NOMO-1 treated with dmso at 0.1 percent for 144 hours (cell line): ENCODE data around the gene NCCRP1.

Experiments used
- DNase-seq: peaks from one replicate; lab custom pipeline; 2025; ENCODE audit not compliant: unreplicated experiment; lab: John Stamatoyannopoulos, UW

The NCCRP1 gene, protein sequence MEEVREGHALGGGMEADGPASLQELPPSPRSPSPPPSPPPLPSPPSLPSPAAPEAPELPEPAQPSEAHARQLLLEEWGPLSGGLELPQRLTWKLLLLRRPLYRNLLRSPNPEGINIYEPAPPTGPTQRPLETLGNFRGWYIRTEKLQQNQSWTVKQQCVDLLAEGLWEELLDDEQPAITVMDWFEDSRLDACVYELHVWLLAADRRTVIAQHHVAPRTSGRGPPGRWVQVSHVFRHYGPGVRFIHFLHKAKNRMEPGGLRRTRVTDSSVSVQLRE

DNA sequence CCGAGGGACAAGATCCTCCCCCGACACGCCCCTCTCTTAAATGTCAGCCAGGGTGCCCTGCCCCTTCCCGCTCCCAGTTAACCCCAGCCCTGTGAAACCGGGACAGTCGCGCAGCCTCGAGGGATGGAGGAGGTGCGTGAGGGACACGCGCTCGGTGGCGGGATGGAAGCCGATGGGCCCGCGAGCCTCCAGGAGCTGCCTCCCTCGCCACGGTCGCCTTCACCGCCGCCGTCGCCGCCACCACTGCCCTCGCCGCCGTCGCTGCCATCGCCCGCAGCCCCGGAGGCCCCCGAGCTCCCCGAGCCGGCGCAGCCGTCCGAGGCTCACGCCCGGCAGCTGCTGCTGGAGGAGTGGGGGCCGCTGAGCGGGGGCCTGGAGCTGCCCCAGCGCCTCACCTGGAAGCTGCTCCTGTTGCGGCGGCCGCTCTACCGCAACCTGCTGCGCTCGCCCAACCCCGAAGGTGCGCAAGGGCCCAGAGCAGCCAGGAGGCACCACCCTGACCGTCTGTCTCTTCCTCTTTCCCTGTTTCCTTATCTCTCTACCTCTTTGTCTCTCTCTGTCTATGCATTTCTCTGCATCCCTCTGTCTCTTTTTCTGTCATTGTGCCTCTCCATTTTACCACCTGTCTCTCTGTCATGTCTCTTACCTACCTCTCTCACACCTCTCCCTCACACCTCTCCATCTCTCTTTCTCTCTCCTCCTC is at the start of gene NCCRP1:
NCCRP1 (plus strand) TSS at position 105 of the 703 bp plus-strand sequence; CDS start at position 124, 19 bp downstream.
- no peak for DNase-seq

GRCh38 chr19:39147480-39147879 is 49.3 kb upstream of the NCCRP1 start:
- DNase-seq, result no peak

- DNase-seq, result no peak
Measured at GRCh38 chr19:39148939-39149529, 47.7 kb upstream of the NCCRP1 start.

DNA sequence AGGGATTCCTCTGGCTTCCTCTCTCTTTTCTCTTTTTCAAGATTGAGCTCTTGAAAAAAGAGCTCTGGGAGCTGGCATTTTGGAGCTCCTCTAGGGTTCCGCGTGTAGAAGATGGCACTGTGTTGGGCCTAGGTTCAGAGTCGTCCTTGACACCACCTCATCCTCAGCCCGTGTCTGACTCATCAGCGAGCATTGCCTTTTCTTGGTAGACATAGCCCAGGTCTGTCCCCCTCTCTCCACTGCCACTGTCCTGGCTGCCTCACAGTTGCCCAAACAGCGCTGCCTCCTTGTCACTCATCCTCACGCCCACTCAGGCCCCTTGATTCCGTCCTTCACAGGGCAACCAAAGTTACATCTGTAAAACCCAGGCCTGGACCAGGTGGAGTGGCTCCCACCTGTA is 46.5 kb upstream of the NCCRP1 start:
- DNase-seq, result no peak

GRCh38 chr19:39150807-39151600 is 45.8 kb upstream of the NCCRP1 start:
- DNase-seq, result no peak

DNA sequence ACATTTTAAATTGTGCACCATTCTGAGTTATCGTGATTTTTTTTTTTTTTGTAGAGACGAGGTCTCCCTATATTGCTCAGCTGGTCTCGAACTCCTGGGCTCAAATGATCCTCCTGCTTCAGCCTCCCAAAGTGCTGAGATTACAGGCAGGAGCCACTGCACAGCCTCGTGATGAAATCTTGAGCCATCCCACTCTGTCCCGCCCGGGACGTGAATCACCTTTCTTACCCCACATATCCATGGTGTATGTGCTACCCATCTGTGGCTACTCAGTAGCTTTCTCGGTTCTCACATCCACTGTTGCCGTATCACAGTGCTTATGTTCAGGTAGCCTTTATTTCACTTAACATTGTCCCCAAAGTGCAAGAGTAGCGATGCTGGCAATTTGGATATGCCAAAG is 44.7 kb upstream of the NCCRP1 start:
- no peak for DNase-seq

DNA sequence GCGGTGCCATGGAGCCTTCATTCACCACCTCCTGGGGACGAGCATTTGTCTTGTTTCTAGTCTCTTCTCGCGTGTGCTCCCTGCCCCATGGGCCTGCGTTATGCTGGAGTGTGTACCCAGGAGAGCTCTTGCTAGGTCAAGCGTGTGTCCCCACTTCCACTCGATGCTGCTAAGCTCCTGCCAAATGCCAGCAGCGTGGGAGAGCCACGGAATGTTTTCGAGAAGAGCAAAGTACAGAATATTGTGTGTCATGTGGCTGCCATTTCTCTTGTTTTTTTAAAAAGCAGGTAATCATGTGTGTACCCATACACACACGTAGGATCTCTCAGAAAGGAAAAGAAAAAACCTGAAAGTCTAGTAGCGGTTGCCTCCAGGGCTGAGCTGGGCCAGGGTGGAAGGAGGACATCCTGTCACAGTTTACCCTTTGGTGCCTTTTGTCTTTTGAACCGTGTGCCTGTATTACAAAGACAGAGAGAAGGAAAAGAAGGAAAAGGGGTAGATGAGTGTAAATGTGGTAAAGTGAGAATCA is 42.6 kb upstream of the NCCRP1 start:
- no peak for DNase-seq

DNA sequence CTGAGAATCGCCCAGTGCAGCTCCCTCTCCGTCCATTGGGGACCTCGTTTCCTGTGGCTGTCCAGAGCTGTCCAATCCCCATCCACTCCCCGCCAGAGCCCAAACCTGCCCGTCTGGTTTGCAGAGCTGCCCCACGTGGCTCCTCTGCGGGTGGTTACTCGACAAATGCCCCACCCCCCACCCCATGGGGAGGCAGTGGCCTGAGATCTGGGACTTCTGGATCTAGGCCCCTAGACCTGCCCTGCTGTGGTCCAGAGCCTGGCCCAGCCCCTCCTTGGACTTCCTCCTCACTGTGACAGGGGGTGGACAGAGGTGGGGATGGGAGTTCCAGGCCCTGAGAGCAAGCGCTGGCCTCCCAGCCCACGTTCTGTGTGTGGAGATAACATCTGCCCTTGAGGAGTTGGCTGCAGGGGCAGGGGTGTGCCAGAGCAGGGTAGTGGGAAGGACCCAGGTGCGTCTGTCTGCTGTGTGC is 42.1 kb upstream of the NCCRP1 start:
- no peak for DNase-seq

- no peak for DNase-seq
Measured at GRCh38 chr19:39155114-39155700, 41.6 kb upstream of the NCCRP1 start.

GRCh38 chr19:39155741-39156140 is 41.0 kb upstream of the NCCRP1 start:
- DNase-seq, result no peak

DNA sequence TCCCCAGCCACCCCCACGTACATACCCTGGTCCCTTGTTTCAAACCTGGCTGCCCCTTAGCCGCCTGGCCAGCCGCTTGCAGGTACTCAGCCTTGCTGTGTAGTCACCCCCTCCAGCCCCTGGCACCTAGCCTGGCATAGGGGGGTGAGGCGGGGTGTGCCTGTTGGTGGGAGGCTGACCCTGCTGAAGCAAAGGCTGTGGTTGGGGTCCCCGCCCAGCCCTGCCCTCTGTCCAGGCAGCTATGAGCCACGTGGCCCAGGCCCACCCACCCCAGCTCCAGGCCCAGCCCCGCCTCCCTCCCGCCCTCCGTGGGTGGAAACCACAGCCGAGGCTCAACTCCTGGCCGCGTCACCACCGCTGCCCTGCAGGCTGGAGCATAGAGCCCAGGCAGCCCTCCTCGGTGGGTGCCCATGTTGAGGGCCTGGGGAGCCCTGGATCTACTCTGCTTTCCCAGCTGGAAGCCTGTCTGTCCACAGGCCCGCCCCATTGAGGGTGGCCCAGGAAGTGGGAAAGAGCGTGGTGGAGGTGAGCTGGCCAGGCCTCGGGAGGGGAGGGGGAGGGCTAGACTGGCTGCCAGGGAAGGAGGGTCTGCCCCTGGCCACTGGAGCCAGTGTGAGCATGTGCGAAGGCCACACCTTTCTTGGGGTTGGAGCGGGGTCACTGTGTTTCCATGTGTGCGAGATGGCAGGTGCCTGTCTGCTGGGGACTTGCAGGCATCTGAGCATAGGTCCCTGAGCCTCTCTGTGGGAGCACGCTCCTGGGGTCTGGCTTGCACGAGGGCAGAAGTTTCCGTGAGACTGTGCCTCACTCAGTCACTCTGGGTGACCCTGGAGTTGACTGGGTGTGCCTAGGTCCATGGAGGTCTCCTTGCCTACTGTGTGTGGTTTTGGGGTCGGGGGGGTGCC is 40.2 kb upstream of the NCCRP1 start:
- no peak for DNase-seq

DNA sequence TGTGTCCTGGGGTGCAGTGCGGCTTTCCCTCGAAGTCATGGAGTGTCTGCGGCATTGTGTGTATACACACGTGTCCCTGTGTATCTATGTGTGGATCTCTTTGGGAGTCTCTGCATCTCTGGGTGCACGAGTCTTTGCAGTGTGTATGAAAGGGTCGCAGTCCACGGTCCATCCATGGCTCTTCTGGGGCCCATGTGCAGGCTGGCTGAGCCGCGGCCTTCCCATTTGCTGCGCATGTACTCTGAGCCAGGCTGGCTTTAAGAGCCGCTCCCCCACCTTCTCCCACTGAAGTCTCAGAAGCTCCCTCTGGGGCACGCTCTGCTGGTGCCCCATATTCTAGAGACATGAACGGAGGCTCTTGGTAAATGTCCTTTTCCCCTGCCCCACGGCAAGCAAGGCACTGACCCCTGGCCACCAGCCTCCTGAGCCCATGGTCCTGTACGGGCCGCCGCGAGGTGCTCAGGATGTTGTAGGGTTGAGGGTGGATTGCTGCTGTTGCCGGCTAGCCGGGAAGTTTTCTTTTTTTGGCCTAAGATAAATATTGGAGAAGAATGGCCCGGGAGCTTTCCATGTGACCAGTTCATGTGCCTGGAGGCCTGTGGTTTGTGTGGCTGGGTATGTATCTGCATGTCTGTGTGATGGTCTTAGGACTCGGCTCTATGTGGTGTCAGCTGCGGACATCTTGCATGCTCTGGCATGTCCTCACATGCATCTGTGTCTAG is 39.3 kb upstream of the NCCRP1 start:
- no peak for DNase-seq

DNA sequence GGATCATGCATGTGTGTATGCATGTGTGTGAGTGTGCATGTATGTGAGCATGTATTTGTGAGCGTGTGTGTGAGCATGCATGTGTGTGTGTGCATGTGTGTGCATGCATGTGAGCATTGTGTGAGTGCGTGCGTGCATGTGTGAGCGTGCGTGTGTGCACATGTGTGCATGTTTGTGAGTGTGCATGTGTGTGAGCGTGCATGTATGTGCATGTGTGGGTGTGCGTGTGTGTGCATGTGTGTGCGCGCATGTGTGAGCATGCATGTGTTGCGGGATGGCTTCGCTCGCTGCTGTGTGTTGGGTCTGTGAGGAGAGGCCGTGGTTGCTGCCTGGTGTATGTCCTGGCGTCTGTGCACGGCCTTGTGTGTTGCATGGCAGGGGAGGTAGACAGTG is 38.8 kb upstream of the NCCRP1 start:
- no peak for DNase-seq

DNA sequence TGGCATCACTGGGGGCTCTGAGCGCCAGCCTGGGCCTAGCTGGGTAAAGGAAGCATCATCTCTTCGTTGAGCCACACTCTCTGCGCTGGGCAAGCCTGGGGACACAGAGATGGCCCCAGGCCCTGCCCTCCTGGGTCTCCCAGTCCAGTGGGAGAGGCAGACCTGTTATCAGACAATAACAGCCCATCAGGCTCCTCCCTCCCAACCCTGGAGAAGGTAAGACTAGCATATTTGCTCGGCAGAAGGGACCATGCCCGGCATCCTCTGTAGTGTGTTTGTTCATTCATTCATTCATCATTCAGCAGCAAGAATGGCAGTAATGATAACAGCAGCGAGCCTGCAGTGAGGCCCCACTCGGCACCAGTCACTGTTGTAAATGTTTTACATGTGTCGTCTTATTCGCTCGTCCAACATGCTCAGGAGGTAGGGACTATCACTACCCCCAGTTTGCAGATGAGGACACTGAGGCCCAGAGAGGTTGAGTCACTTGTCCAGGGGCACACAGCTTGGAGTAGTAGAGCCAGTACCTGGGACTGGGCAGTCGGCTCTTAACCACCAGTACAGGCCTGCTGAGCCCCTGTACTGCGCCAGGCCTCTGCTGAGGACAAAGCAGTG is 38.0 kb upstream of the NCCRP1 start:
- no peak for DNase-seq

GRCh38 chr19:39160523-39160861 is 36.3 kb upstream of the NCCRP1 start:
- no peak for DNase-seq

GRCh38 chr19:39160889-39161672 is 35.7 kb upstream of the NCCRP1 start:
- no peak for DNase-seq

DNA sequence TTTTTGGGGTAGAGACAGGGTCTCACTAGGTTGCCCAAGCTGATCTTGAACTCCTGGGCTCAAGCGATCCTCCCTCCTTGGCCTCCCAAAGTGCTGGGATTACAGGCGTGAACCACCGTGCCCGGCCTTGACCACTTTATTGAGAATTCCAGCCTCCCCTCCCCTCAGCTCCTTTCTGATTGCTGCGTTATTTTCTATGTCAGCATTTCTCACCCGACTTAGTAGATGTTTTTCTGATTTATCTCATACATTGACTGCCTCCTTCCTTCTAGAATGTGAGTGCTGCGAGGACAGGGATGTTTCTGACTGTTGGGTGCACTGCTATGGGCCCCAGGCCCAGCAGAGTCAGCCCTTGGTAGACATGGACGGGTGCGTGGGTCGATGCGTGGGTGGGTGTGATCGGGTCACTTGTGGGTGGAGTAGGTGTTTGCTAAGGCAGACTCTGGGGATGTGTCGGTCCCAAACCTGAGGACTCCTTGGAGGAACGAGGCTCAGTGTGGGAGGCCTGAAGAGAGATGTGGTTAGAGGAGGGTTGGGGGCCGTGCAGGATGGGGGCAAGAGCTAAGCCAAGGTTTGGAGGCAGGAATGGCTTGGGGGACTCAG is 34.2 kb upstream of the NCCRP1 start:
- DNase-seq, result no peak

DNA sequence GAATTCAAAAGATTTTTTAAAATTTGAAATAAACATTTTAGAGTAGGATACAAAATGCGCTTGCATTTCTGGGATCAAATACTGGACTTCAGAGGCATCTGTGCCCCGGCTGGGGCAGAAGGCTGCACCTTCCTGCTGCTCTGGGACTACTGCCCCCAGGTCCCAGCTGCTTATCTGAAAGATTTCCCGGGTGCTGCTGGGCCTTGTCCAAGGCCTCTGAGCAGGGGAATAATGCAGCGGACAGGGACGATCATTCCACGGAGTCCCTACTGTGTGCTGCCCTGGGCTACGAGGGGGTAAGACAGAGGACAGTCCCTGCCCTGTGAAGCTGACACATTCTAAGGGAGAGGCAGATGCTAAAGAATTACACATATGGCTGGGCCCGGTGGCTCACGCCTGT is 33.1 kb upstream of the NCCRP1 start:
- DNase-seq, result no peak
